Osteoblast (primary cell): ENCODE data around the gene NCOA1. TPM values are rescaled to one million over a fixed set of nuclear protein-coding genes. Genes with fewer than 3 reads are reported as not detected.
A peak's percentile ranks its signal among the peaks of the same experiment; 100 is the strongest.

Experiments used
- DNase-seq: peaks from one replicate; pipeline ENCODE4 v3.0.0; 2011; ENCODE audit warnings: low spot score, mixed read lengths; ENCODE audit not compliant: insufficient read length; ENCODE audit errors: missing footprints
- H2AFZ ChIP-seq: 2 replicates; pipeline ENCODE4 v1.6.0; 2011; ENCODE audit warnings: mild to moderate bottlenecking, low read length
- H3K27ac ChIP-seq: 2 replicates; pipeline ENCODE4 v1.5.1; 2011; ENCODE audit warnings: mild to moderate bottlenecking, low read depth, low read length, moderate library complexity
- H3K27me3 ChIP-seq: 2 replicates; pipeline ENCODE4 v1.6.0; 2012; ENCODE audit warnings: mild to moderate bottlenecking, control low read depth, inconsistent platforms, low read length, moderate library complexity; ENCODE audit not compliant: insufficient read depth
- H3K36me3 ChIP-seq: 2 replicates; pipeline ENCODE4 v1.5.1; 2011; ENCODE audit warnings: mild to moderate bottlenecking, low read length, control low read depth, moderate library complexity; ENCODE audit not compliant: insufficient read depth
- H3K4me1 ChIP-seq: 2 replicates; pipeline ENCODE4 v1.5.1; 2011; ENCODE audit warnings: mild to moderate bottlenecking, low read length, control low read depth, moderate library complexity; ENCODE audit not compliant: insufficient read depth
- H3K4me2 ChIP-seq: 2 replicates; pipeline ENCODE4 v1.6.0; 2011; ENCODE audit warnings: mild to moderate bottlenecking, low read length; ENCODE audit not compliant: insufficient read depth
- H3K4me3 ChIP-seq: fragments of 200-600 bp; sonication (generic); 3 replicates; pipeline ENCODE4 v1.5.1; 2012; ENCODE audit warnings: mild to moderate bottlenecking, low read length, inconsistent platforms; ENCODE audit not compliant: insufficient read depth
- H3K79me2 ChIP-seq: 2 replicates; pipeline ENCODE4 v1.6.0; 2012; ENCODE audit warnings: mild to moderate bottlenecking, low read length, control low read depth, inconsistent platforms; ENCODE audit not compliant: insufficient read depth
- H3K9me3 ChIP-seq: 2 replicates; pipeline ENCODE4 v1.5.1; 2011; ENCODE audit warnings: low read depth, low read length, control low read depth
- H4K20me1 ChIP-seq: 2 replicates; pipeline ENCODE4 v1.6.0; 2012; ENCODE audit warnings: mild to moderate bottlenecking, low read length, control low read depth; ENCODE audit not compliant: insufficient read depth
- CTCF ChIP-seq: IDR thresholded peaks from 2 replicates; pipeline ENCODE4 v1.5.1; 2011; ENCODE audit warnings: mild to moderate bottlenecking, low read depth, low read length, moderate library complexity; ENCODE audit errors: extremely low read depth
- total RNA-seq: library from RNA; depleted of rRNA; stranded (reverse); fragments of >200 nt; gene quantifications from 2 replicates; pipeline ENCODE4 v1.2.3, GENCODE V29; 2012

Gene NCOA1
- total RNA-seq, 1 donor: 23.2 TPM

GRCh38 chr2:24722141-24722790 is 231.2 kb downstream of the NCOA1 start:
- no peaks in the 10 kb centered on the region for H4K20me1 ChIP-seq
- no peak for TF ChIP-seq CTCF
- H3K79me2 ChIP-seq: no peaks in the 10 kb centered on the region
- no peaks in the 10 kb centered on the region for H3K9me3 ChIP-seq
- no peaks in the 10 kb centered on the region for H3K27me3 ChIP-seq
- no peaks in the 10 kb centered on the region for H3K36me3 ChIP-seq
- H3K4me2 ChIP-seq: no peak overlapping the region
- H3K27ac ChIP-seq: no peak overlapping the region
- no peak overlapping the region for H2AFZ ChIP-seq
- H3K4me1 ChIP-seq: peaks cover 8% of the 10 kb centered on the region
- no peak overlapping the region for H3K4me3 ChIP-seq
- DNase-seq: no peak

GRCh38 chr2:24723191-24723590 is 232.1 kb downstream of the NCOA1 start:
- H3K27me3 ChIP-seq: no peaks in the 10 kb centered on the region
- H2AFZ ChIP-seq: no peak overlapping the region
- H3K9me3 ChIP-seq: no peaks in the 10 kb centered on the region
- DNase-seq: no peak
- peaks cover 8% of the 10 kb centered on the region for H3K4me1 ChIP-seq
- no peak overlapping the region for H3K4me3 ChIP-seq
- no peak overlapping the region for H3K4me2 ChIP-seq
- no peaks in the 10 kb centered on the region for H3K36me3 ChIP-seq
- H4K20me1 ChIP-seq: no peaks in the 10 kb centered on the region
- no peaks in the 10 kb centered on the region for H3K79me2 ChIP-seq
- no peak for TF ChIP-seq CTCF
- no peak overlapping the region for H3K27ac ChIP-seq

- Histone ChIP-seq H3K27me3 (no peaks in the 10 kb centered on the region), H2AFZ (no peak overlapping the region), H3K36me3 (no peaks in the 10 kb centered on the region), H3K4me3 (no peak overlapping the region), H3K4me2 (no peak overlapping the region), H3K4me1 (peaks cover 8% of the 10 kb centered on the region), H3K79me2 (no peaks in the 10 kb centered on the region), H4K20me1 (no peaks in the 10 kb centered on the region), H3K27ac (no peak overlapping the region), H3K9me3 (no peaks in the 10 kb centered on the region)
- no peak for TF ChIP-seq CTCF
- no peak for DNase-seq
Measured at GRCh38 chr2:24723665-24724064, 232.6 kb downstream of the NCOA1 start.

- no peaks in the 10 kb centered on the region for H4K20me1 ChIP-seq
- H3K9me3 ChIP-seq: no peaks in the 10 kb centered on the region
- H3K4me1 ChIP-seq: peaks cover 8% of the 10 kb centered on the region
- DNase-seq: peak; percentile 38
- peak overlapping the region; percentile 15 for H3K4me2 ChIP-seq
- H2AFZ ChIP-seq: no peak overlapping the region
- TF ChIP-seq CTCF: no peak
- H3K79me2 ChIP-seq: no peaks in the 10 kb centered on the region
- no peaks in the 10 kb centered on the region for H3K36me3 ChIP-seq
- H3K27me3 ChIP-seq: no peaks in the 10 kb centered on the region
- H3K4me3 ChIP-seq: no peak overlapping the region
- H3K27ac ChIP-seq: no peak overlapping the region
Measured at GRCh38 chr2:24724111-24724775, 233.2 kb downstream of the NCOA1 start.
